ENCODE results near the gene PRMT3. TPM values are rescaled to one million over a fixed set of nuclear protein-coding genes. Genes with fewer than 3 reads are reported as not detected.

PRMT3 gene
- total RNA-seq, 1 experiment from 2014 or later: 22.6 TPM

DNA sequence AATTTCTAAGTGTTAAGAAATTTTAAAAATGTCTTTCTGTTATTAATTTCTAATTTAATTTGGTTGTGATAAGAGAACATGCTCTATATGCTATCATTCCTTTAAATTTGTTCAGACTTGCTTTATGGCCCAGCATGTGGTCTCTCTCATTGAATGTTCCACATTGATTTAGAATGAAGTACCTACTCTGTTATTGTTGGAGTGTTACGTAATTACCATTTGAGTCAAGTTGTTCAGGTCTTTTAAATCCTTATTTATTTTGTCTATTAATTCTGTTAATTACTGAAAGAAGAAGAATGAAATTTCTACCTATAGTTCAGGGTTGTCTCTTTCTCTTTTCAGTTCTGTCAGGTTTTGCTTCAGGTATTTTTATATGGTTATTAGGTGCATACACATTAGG is 57.0 kb downstream of the PRMT3 start:
- no peaks in the 10 kb centered on the region for H3K79me1 ChIP-seq (ENCODE audit: insufficient read depth, low read depth, low read length, poor library complexity, severe bottlenecking)
- no peaks in the 10 kb centered on the region; the same call in 1 of the 2 replicates for H3K4me1 ChIP-seq (ENCODE audit: insufficient read depth, low read length)
- Mint-ChIP-seq H3K4me3 (no peak overlapping the region), H3K27me3 (ENCODE audit: low read depth) (no peaks in the 10 kb centered on the region), H3K4me1 (peaks cover 17 to 18% of the 10 kb centered on the region in 2 experiments), H3K36me3 (ENCODE audit: insufficient read depth in 1 of 3, low read depth in 3 of 3) (no peaks in the 10 kb centered on the region), H3K27ac (no peak overlapping the region), H3K9me3 (no peaks in the 10 kb centered on the region)
- H3K9ac ChIP-seq (ENCODE audit: extremely low read depth, insufficient read length, low read length): no peak overlapping the region
- no peak overlapping the region for H3K4ac ChIP-seq (ENCODE audit: low read depth, low read length)
- H3T11ph ChIP-seq (ENCODE audit: low read length): no peak overlapping the region
- WGBS (ENCODE audit: extremely low coverage, insufficient read length, low lambda C conversion rate): no CpG with 5 or more reads among the region's 1 CpG
- TF ChIP-seq CTCF (conservative IDR thresholded peaks at IDR 0.05): no peak
- H2BK120ac ChIP-seq (ENCODE audit: low read depth, low read length, poor library complexity, severe bottlenecking): no peak overlapping the region
- H4K8ac ChIP-seq (replicated peaks; ENCODE audit: insufficient read length, low read depth, low read length): no peak overlapping the region
- no peak overlapping the region for H2BK12ac ChIP-seq (ENCODE audit: insufficient read length, low read depth, low read length)
- H3K23ac ChIP-seq (ENCODE audit: insufficient read length, low read depth, low read length): no peak overlapping the region
- no peak for DNase-seq
- H2BK5ac ChIP-seq (ENCODE audit: insufficient read length, low read length): no peak overlapping the region
- H4K20me1 ChIP-seq (ENCODE audit: control insufficient read depth, insufficient read depth, insufficient read length): no peaks in the 10 kb centered on the region
- H3K23me2 ChIP-seq (ENCODE audit: insufficient read length, low read depth, low read length, poor library complexity, severe bottlenecking): no peaks in the 10 kb centered on the region
- H3K18ac ChIP-seq (ENCODE audit: insufficient read length, low read depth, low read length): no peak overlapping the region
- H3K27ac ChIP-seq (ENCODE audit: insufficient read length, low read depth, low read length): no peak overlapping the region
- no peak overlapping the region for H2BK15ac ChIP-seq (ENCODE audit: low read depth, low read length)
- no peaks in the 10 kb centered on the region for H3K27me3 ChIP-seq (ENCODE audit: insufficient read depth, low read length)
- H3K9me3 ChIP-seq (ENCODE audit: control insufficient read depth, low read depth, low read length): no peaks in the 10 kb centered on the region
- no peak overlapping the region for H2BK20ac ChIP-seq (ENCODE audit: low read depth, low read length, poor library complexity, severe bottlenecking)
- no peak overlapping the region for H3K14ac ChIP-seq (ENCODE audit: insufficient read depth, low read length)
- no peak overlapping the region for H2AK5ac ChIP-seq (ENCODE audit: insufficient read length, low read length)
- no peak overlapping the region for H4K5ac ChIP-seq (ENCODE audit: insufficient read length, low read depth, low read length)
- H4K91ac ChIP-seq (ENCODE audit: insufficient read length, low read depth, low read length): no peak overlapping the region
- no peak overlapping the region for H3K56ac ChIP-seq (ENCODE audit: insufficient read length, low read depth, low read length)
- no peak overlapping the region for H2AFZ ChIP-seq (ENCODE audit: low read length)
- no peaks in the 10 kb centered on the region for H3K79me2 ChIP-seq (ENCODE audit: insufficient read depth, low read length)
- no peak overlapping the region for H3K4me2 ChIP-seq (ENCODE audit: insufficient read depth, insufficient read length, low read length)
